ENCODE measurements around the gene GLI3.

Gene GLI3

GRCh38 chr7:41992881-41993867 lies 243.8 kb downstream of the GLI3 start:
- no peak for DNase-seq

GRCh38 chr7:41984888-41985287 lies 252.1 kb downstream of the GLI3 start:
- no peak for DNase-seq

GRCh38 chr7:41981046-41982040 lies 255.7 kb downstream of the GLI3 start:
- no peak for DNase-seq

GRCh38 chr7:41979834-41980307 lies 257.1 kb downstream of the GLI3 start:
- no peak for DNase-seq

GRCh38 chr7:41978858-41979257 lies 258.2 kb downstream of the GLI3 start:
- no peak for DNase-seq

- no peak for DNase-seq
Observed at GRCh38 chr7:41977661-41978060, 259.3 kb downstream of the GLI3 start.

GRCh38 chr7:41977151-41977651 lies 259.8 kb downstream of the GLI3 start:
- DNase-seq, result no peak

GRCh38 chr7:41976411-41976810 lies 260.6 kb downstream of the GLI3 start:
- DNase-seq, result no peak

- no peak for DNase-seq
Observed at GRCh38 chr7:41975849-41976248, 261.2 kb downstream of the GLI3 start.

- DNase-seq, result no peak
Observed at GRCh38 chr7:41974870-41975557, 262.0 kb downstream of the GLI3 start.

- DNase-seq, result no peak
Observed at GRCh38 chr7:41973202-41973730, 263.7 kb downstream of the GLI3 start.

GRCh38 chr7:41972776-41973175 lies 264.2 kb downstream of the GLI3 start:
- DNase-seq, result no peak

GRCh38 chr7:41972270-41972669 lies 264.7 kb downstream of the GLI3 start:
- DNase-seq, result no peak

- DNase-seq, result no peak
Observed at GRCh38 chr7:41971640-41972187, 265.3 kb downstream of the GLI3 start.

- no peak for DNase-seq
Observed at GRCh38 chr7:41970941-41971340, 266.1 kb downstream of the GLI3 start.

GRCh38 chr7:41969561-41970105 lies 267.4 kb downstream of the GLI3 start:
- DNase-seq, result no peak

- no peak for DNase-seq
Observed at GRCh38 chr7:41967156-41967555, 269.9 kb downstream of the GLI3 start.

- DNase-seq, result no peak
Observed at GRCh38 chr7:41965951-41966505, 271.0 kb downstream of the GLI3 start.

- no peak for DNase-seq
Observed at GRCh38 chr7:41964849-41965745, 271.9 kb downstream of the GLI3 start.

- no peak for DNase-seq
Observed at GRCh38 chr7:41964183-41964753, 272.7 kb downstream of the GLI3 start.
